VCaP (cell line): Measurements from ENCODE around the gene TNS1.
"Not testable (repeated sequence)": the region's sequence is repeated elsewhere in the genome, so short reads cannot be mapped to it uniquely, and the experiment has no call there.

Experiments
- H3K27ac ChIP-seq: fragments of 450-650 bp; 2 replicates; pipeline ENCODE4 v1.5.1; 2017
- CTCF ChIP-seq: fragments of 450-650 bp; conservative IDR thresholded peaks from 2 replicates; pipeline ENCODE4 v1.5.1; 2017; ENCODE audit warnings: mild to moderate bottlenecking, moderate library complexity

The TNS1 gene

GRCh38 chr2:217789736-217790181 is 213.0 kb downstream of the TNS1 start:
- H3K27ac ChIP-seq = no peak overlapping the region
- TF ChIP-seq CTCF = no peak

GRCh38 chr2:217789003-217789735 is 213.6 kb downstream of the TNS1 start:
- no peak overlapping the region for H3K27ac ChIP-seq
- peak; percentile 96 for TF ChIP-seq CTCF

- no peak overlapping the region for H3K27ac ChIP-seq
- no peak for TF ChIP-seq CTCF
Observed at GRCh38 chr2:217788669-217789002, 214.2 kb downstream of the TNS1 start.

GRCh38 chr2:217787160-217787877 is 215.5 kb downstream of the TNS1 start:
- H3K27ac ChIP-seq = no peak overlapping the region
- no peak for TF ChIP-seq CTCF

DNA sequence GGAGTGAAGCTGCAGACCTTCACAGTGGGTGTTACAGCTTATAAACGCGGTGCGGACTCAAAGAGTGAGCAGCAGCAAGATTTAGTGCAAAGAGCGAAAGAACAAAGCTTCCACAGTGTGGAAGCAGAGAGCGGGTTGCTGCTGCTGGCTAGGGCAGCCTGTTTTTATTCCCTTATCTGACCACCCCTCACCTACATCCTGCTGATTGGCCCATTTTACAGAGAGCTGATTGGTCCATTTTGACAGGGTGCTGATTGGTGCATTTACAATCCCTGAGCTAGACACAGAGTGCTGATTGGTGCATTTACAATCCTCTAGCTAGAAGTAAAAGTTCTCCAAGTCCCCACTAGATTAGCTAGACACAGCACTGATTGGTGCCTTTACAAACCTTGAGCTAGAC is 216.2 kb downstream of the TNS1 start:
- H3K27ac ChIP-seq = not testable (repeated sequence)

- peak; percentile 91 for TF ChIP-seq CTCF
Observed at GRCh38 chr2:217785544-217786045, 217.2 kb downstream of the TNS1 start.

DNA sequence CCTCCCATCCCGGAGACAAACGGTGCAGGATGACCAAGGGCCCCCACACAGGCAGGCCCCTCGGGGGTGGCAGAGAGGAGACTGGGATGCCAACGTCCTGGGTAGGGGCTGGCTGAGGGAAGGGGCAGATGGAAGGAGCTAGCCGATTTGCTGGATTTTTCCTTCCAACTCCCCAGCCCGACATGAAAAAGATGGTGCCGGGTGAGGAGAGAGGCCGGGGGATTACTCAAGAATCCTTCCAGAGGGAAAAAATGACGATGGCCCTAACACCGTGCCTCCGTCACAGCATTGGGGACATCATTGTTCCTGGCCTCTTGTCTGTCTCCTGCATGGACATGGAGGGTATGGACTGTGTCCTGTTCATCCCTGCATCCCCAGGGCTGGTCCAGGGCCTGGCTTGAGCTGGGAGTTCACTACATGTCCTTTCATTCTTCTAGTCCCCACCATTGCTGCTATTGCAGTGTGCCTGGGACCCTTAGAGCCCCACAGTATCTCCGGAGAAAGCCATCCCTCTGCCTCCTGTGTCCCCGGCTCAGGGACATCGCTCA is 217.7 kb downstream of the TNS1 start:
- TF ChIP-seq CTCF = no peak
- no peak overlapping the region for H3K27ac ChIP-seq

More at GRCh38 chr2:217785544-217786045, 217.2 kb downstream of the TNS1 start:
- H3K27ac ChIP-seq = no peak overlapping the region
